CD14-positive monocyte (primary cell): ENCODE results near the gene HS6ST1. TPM values are rescaled to one million over a fixed set of nuclear protein-coding genes. Genes with fewer than 3 reads are reported as not detected.

Experiments used
- DNase-seq, 3 donors: peaks; one replicate each; pipeline ENCODE4 v3.0.0-alpha.2; 2011 to 2022
- H2AFZ ChIP-seq: 2 replicates; pipeline ENCODE4 v1.6.0; 2012; ENCODE audit warnings: mild to moderate bottlenecking, low read depth, low read length, inconsistent platforms; ENCODE audit not compliant: insufficient read depth, poor library complexity, severe bottlenecking
- H3K27ac ChIP-seq, 2 donors: 1 replicate in 1 of 2; 2 replicates in 1 of 2; pipeline ENCODE4 v1.5.1; 2012 to 2013; ENCODE audit warnings: low read length in 2 of 2, control low read depth in 1 of 2, inconsistent platforms in 1 of 2, low read depth in 1 of 2, mild to moderate bottlenecking in 1 of 2
- H3K27me3 ChIP-seq, 2 donors: one replicate each; pipeline versions ENCODE4 v1.6.0 to v1.6.1; 2011 to 2013; ENCODE audit warnings: low read length in 2 of 2; ENCODE audit not compliant: control insufficient read depth in 2 of 2, insufficient read depth in 2 of 2
- H3K36me3 ChIP-seq, 2 donors: replicated peaks in 1 of 2; 1 replicate in 1 of 2; 2 replicates in 1 of 2; pipeline versions ENCODE4 v1.5.1 to v1.6.1; 2012 to 2013; ENCODE audit warnings: low read length in 2 of 2, control low read depth in 1 of 2, inconsistent platforms in 1 of 2, mild to moderate bottlenecking in 1 of 2; ENCODE audit not compliant: insufficient read depth in 2 of 2, control insufficient read depth in 1 of 2
- H3K4me1 ChIP-seq, 2 donors: 1 replicate in 1 of 2; 2 replicates in 1 of 2; pipeline versions ENCODE4 v1.5.1 to v1.6.1; 2012 to 2013; ENCODE audit warnings: low read length in 2 of 2, control low read depth in 1 of 2, inconsistent platforms in 1 of 2, mild to moderate bottlenecking in 1 of 2, moderate library complexity in 1 of 2; ENCODE audit not compliant: insufficient read depth in 2 of 2, control insufficient read depth in 1 of 2
- H3K4me2 ChIP-seq: replicated peaks from 2 replicates; pipeline ENCODE3; 2012; ENCODE audit warnings: low read length, moderate library complexity, mild to moderate bottlenecking; ENCODE audit not compliant: poor library complexity, severe bottlenecking; ENCODE audit errors: extremely low read depth
- H3K4me3 ChIP-seq, 3 experiments: fragments of 200-600 bp in 1 of 3; sonication (generic) in 1 of 3; replicated peaks in 1 of 3; 1 replicate in 2 of 3; 2 replicates in 1 of 3; pipeline ENCODE4 v1.5.1; 2011 to 2013; ENCODE audit warnings: low read length in 3 of 3, mild to moderate bottlenecking in 3 of 3, control low read depth in 2 of 3, low read depth in 2 of 3, inconsistent platforms in 1 of 3, moderate library complexity in 1 of 3
- H3K79me2 ChIP-seq: 2 replicates; pipeline ENCODE4 v1.6.0; 2012; ENCODE audit warnings: mild to moderate bottlenecking, control low read depth, inconsistent platforms, low read length, moderate library complexity; ENCODE audit not compliant: insufficient read depth
- H3K9ac ChIP-seq: 2 replicates; pipeline ENCODE4 v1.6.0; 2017; ENCODE audit warnings: low read length, mild to moderate bottlenecking; ENCODE audit not compliant: insufficient read depth, poor library complexity, severe bottlenecking
- H3K9me3 ChIP-seq, 2 donors: replicated peaks in 1 of 2; 1 replicate in 1 of 2; 2 replicates in 1 of 2; pipeline versions ENCODE4 v1.5.1 to v1.6.1; 2012 to 2013; ENCODE audit warnings: low read length in 2 of 2, control low read depth in 1 of 2; ENCODE audit not compliant: control insufficient read depth in 1 of 2, insufficient read depth in 1 of 2
- H4K20me1 ChIP-seq: 2 replicates; pipeline ENCODE4 v1.6.0; 2012; ENCODE audit warnings: mild to moderate bottlenecking, low read length, control low read depth, moderate library complexity; ENCODE audit not compliant: insufficient read depth
- H3K27ac Mint-ChIP-seq, 7 donors: one replicate each; pipeline ENCODE4 v1.8.0; 2020; ENCODE audit warnings: mild to moderate bottlenecking in 7 of 7, mixed read lengths in 7 of 7, moderate library complexity in 6 of 7, inconsistent platforms in 2 of 7
- H3K27me3 Mint-ChIP-seq, 3 donors: one replicate each; pipeline ENCODE4 v1.8.0; 2021 to 2022; ENCODE audit warnings: low read depth in 3 of 3, mild to moderate bottlenecking in 3 of 3, mixed read lengths in 3 of 3, moderate library complexity in 3 of 3, inconsistent platforms in 1 of 3
- H3K36me3 Mint-ChIP-seq, 2 donors: one replicate each; pipeline ENCODE4 v1.8.0; 2020; ENCODE audit warnings: mixed read lengths in 2 of 2, inconsistent platforms in 1 of 2, mild to moderate bottlenecking in 1 of 2
- H3K4me1 Mint-ChIP-seq: one replicate; pipeline ENCODE4 v1.8.0; 2020; ENCODE audit warnings: mild to moderate bottlenecking, mixed read lengths
- H3K4me3 Mint-ChIP-seq, 2 donors: one replicate each; pipeline ENCODE4 v1.8.0; 2020; ENCODE audit warnings: mild to moderate bottlenecking in 2 of 2, mixed read lengths in 2 of 2, moderate library complexity in 1 of 2
- H3K9me3 Mint-ChIP-seq, 7 donors: one replicate each; pipeline ENCODE4 v1.8.0; 2020 to 2022; ENCODE audit warnings: mixed read lengths in 7 of 7, mild to moderate bottlenecking in 6 of 7, moderate library complexity in 6 of 7, inconsistent platforms in 2 of 7
- WGBS: methylation state at CpG from one replicate; pipeline ENCODE4 v1.1.5; 2013; ENCODE audit warnings: missing lambda C conversion rate; ENCODE audit not compliant: insufficient coverage; 5-methylcytosine and 5-hydroxymethylcytosine counted together
- intact Hi-C, 2 donors: fragments of 100-400 bp; cut with micrococcal nuclease; formaldehyde crosslinking; loops; one replicate each; pipeline versions ENCODE4 v1.15.0 to v1.15.1; 2023
- polyA plus RNA-seq, 3 donors: library from polyadenylated mRNA; depleted of rRNA in 1 of 3; unstranded in 2 of 3; stranded (reverse) in 1 of 3; fragments of 300-500 nt in 2 of 3; fragments of >200 nt in 1 of 3; fragmentation: Illumina TruSeq in 2 of 3; gene quantifications; 1 replicate in 2 of 3; 2 replicates in 1 of 3; pipeline ENCODE4 v1.2.3, GENCODE V29; 2012 to 2021
- TF ChIP-seq, protein P1 (sequence below): fragments of 200-600 bp; IDR thresholded peaks from one replicate; pipeline ENCODE4 v1.8.0; 2022; ENCODE audit warnings: antibody characterized with exemption, mild to moderate bottlenecking

Gene HS6ST1
- polyA plus RNA-seq, 3 donors: 2.9 to 5.4 (median 4.0) TPM

DNA sequence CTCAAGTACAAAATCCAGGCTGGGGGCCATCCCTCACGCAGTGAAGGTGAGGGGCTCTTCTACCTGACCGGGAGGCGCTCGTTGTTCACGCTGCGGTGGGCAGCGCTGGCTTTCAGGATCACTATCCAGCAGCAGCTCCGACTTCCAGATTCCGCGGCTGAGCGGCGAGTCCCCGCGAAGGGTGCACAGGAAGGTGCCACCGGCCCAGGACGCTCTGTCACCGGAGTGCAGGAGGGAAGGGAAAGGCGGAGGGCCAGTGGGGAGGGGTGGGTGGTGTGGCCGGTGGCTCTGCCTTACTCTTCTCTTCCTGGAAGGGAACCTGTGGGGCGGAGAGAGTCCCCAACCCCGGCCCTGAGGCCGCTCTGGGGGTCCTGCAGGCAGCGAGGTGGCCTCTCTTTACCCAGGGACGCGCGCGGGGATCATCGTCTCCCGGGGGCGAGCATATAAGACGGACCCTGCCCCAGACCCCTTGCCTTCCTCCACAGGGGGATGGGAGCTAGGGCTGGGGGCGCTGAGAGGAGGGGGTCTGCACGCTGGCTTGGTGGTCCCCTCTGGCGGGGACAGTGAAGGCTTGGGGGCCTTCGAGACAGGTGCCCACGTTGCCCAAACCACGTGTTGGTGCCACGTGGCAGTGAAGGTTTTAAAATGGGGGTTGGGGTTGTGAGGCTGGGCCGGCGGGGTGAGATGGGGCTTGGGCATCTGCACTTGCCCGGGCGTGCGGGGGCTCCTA lies 26.9 kb upstream of the HS6ST1 start:
- WGBS: 96% methylated on average over 32 of the region's 43 CpGs
- no peak overlapping the region for H3K4me3 Mint-ChIP-seq

DNA sequence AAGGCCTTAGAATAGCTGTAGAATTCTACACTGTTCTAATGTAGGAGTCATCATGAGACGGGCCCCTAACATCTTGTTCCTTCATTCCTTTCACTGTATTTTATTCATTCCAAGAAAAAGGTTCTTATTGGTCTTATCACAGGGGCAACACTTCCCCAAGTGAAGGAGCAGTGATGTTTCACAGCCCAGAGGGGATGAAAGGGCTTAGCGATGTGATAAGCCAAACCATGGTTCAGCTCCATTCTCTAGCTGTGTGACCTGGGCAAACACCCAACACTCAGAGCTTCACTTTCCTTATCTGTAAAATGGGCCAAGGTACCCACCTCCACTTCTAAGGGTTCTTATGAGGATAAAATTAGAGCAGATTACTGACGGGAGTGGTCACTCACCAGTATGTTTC lies 25.4 kb upstream of the HS6ST1 start:
- Mint-ChIP-seq H3K27ac (no peak overlapping the region), H3K36me3 (no peaks in the 10 kb centered on the region), H3K27me3 (peaks cover 0 to 2% (median 2%) of the 10 kb centered on the region in 3 donors), H3K4me1 (no peaks in the 10 kb centered on the region), H3K9me3 (peaks cover 7 to 28% (median 21%) of the 10 kb centered on the region in 7 donors), H3K4me3 (no peak overlapping the region)
- Histone ChIP-seq H2AFZ (no peak overlapping the region), H3K4me1 (no peaks in the 10 kb centered on the region), H3K36me3 (no peaks in the 10 kb centered on the region), H3K9ac (no peak overlapping the region), H3K27me3 (no peaks in the 10 kb centered on the region), H3K4me3 (no peak overlapping the region), H4K20me1 (no peaks in the 10 kb centered on the region), H3K79me2 (no peaks in the 10 kb centered on the region), H3K4me2 (no peak overlapping the region), H3K27ac (no peak overlapping the region), H3K9me3 (peaks cover 0 to 34% of the 10 kb centered on the region in 2 donors)
- TF ChIP-seq, protein P1, sequence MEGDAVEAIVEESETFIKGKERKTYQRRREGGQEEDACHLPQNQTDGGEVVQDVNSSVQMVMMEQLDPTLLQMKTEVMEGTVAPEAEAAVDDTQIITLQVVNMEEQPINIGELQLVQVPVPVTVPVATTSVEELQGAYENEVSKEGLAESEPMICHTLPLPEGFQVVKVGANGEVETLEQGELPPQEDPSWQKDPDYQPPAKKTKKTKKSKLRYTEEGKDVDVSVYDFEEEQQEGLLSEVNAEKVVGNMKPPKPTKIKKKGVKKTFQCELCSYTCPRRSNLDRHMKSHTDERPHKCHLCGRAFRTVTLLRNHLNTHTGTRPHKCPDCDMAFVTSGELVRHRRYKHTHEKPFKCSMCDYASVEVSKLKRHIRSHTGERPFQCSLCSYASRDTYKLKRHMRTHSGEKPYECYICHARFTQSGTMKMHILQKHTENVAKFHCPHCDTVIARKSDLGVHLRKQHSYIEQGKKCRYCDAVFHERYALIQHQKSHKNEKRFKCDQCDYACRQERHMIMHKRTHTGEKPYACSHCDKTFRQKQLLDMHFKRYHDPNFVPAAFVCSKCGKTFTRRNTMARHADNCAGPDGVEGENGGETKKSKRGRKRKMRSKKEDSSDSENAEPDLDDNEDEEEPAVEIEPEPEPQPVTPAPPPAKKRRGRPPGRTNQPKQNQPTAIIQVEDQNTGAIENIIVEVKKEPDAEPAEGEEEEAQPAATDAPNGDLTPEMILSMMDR: no peak
- intact Hi-C loops: no loop called here
- no CpG with 5 or more reads among the region's 3 CpGs for WGBS
- DNase-seq: no peak

More for the DNA sequence above, 26.9 kb upstream of the HS6ST1 start:
- Histone ChIP-seq H3K9ac (no peak overlapping the region), H4K20me1 (no peaks in the 10 kb centered on the region), H3K79me2 (no peaks in the 10 kb centered on the region), H3K4me1 (no peaks in the 10 kb centered on the region), H3K4me2 (no peak overlapping the region), H3K27me3 (no peaks in the 10 kb centered on the region), H3K4me3 (no peak overlapping the region), H3K9me3 (peaks cover 0 to 26% of the 10 kb centered on the region in 2 donors), H2AFZ (no peak overlapping the region), H3K27ac (no peak overlapping the region), H3K36me3 (no peaks in the 10 kb centered on the region)
- no peaks in the 10 kb centered on the region for H3K4me1 Mint-ChIP-seq
- H3K27ac Mint-ChIP-seq: peak overlapping the region in 1 of 7 donors; percentile 35
- TF ChIP-seq, protein P1: no peak
- no peaks in the 10 kb centered on the region for H3K36me3 Mint-ChIP-seq
- H3K27me3 Mint-ChIP-seq: peaks cover 0 to 2% (median 2%) of the 10 kb centered on the region in 3 donors
- intact Hi-C loops: no loop called here
- DNase-seq: no peak
- peaks cover 3 to 26% (median 17%) of the 10 kb centered on the region in 7 donors for H3K9me3 Mint-ChIP-seq
